Liver (tissue), 3 donors: ENCODE measurements around the gene RYR3.

ENCODE experiments used
- ATF3 ChIP-seq: IDR thresholded peaks from 2 replicates; pipeline ENCODE4 v1.6.1; 2016; ENCODE audit warnings: antibody characterized with exemption
- EGR1 ChIP-seq, 2 donors: IDR thresholded peaks; 2 replicates each; pipeline ENCODE4 v1.6.1; 2016 to 2018; ENCODE audit warnings: antibody characterized with exemption in 2 of 2, low read depth in 2 of 2
- FOXA2 ChIP-seq: IDR thresholded peaks from 2 replicates; pipeline ENCODE4 v1.6.1; 2016; ENCODE audit warnings: antibody characterized with exemption
- GABPA ChIP-seq, 2 donors: IDR thresholded peaks in 1 of 2; conservative IDR thresholded peaks in 1 of 2; 2 replicates each; pipeline ENCODE4 v1.6.1; 2016; ENCODE audit warnings: antibody characterized with exemption in 2 of 2, mild to moderate bottlenecking in 1 of 2, moderate library complexity in 1 of 2
- JUND ChIP-seq, 2 donors: IDR thresholded peaks; 2 replicates each; pipeline ENCODE4 v1.6.1; 2016; ENCODE audit warnings: antibody characterized with exemption in 2 of 2
- RAD21 ChIP-seq, 2 donors: IDR thresholded peaks; 2 replicates each; pipeline ENCODE4 v1.6.1; 2016; ENCODE audit warnings: antibody characterized with exemption in 2 of 2, mild to moderate bottlenecking in 2 of 2
- RXRA ChIP-seq, 2 donors: IDR thresholded peaks; 2 replicates each; pipeline ENCODE4 v1.6.1; 2017 to 2018; ENCODE audit warnings: antibody characterized with exemption in 2 of 2, mild to moderate bottlenecking in 1 of 2
- TAF1 ChIP-seq: conservative IDR thresholded peaks from 2 replicates; pipeline ENCODE4 v1.6.1; 2016; ENCODE audit warnings: antibody characterized with exemption, mild to moderate bottlenecking
- ZBTB33 ChIP-seq: IDR thresholded peaks from 2 replicates; pipeline ENCODE4 v1.6.1; 2016; ENCODE audit warnings: antibody characterized with exemption
- TF ChIP-seq, protein P1 (sequence below): fragments of 150-350 bp; IDR thresholded peaks from 2 replicates; pipeline ENCODE4 v1.5.1; 2017; ENCODE audit warnings: improper control_type of control experiment, low read depth, low read length; ENCODE audit not compliant: missing input control
- donor health status: healthy.
- donor health status: healthy.

- TF ChIP-seq, protein P1, sequence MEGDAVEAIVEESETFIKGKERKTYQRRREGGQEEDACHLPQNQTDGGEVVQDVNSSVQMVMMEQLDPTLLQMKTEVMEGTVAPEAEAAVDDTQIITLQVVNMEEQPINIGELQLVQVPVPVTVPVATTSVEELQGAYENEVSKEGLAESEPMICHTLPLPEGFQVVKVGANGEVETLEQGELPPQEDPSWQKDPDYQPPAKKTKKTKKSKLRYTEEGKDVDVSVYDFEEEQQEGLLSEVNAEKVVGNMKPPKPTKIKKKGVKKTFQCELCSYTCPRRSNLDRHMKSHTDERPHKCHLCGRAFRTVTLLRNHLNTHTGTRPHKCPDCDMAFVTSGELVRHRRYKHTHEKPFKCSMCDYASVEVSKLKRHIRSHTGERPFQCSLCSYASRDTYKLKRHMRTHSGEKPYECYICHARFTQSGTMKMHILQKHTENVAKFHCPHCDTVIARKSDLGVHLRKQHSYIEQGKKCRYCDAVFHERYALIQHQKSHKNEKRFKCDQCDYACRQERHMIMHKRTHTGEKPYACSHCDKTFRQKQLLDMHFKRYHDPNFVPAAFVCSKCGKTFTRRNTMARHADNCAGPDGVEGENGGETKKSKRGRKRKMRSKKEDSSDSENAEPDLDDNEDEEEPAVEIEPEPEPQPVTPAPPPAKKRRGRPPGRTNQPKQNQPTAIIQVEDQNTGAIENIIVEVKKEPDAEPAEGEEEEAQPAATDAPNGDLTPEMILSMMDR = no peak
- TF ChIP-seq ATF3 (no peak), FOXA2 (no peak), RXRA (IDR thresholded peaks at IDR 0.05) (no peak), ZBTB33 (no peak), RAD21 (IDR thresholded peaks at IDR 0.05) (no peak), JUND (IDR thresholded peaks at IDR 0.05) (no peak), GABPA (IDR thresholded peaks at IDR 0.05 in 1 of 2, conservative IDR thresholded peaks at IDR 0.05 in 1 of 2) (no peak), TAF1 (no peak), EGR1 (IDR thresholded peaks at IDR 0.05; ENCODE audit: low read depth in 2 of 2) (no peak)
Measured at GRCh38 chr15:33442449-33442848, 131.7 kb downstream of the RYR3 start.
